HCT116 (cell line): Measurements from ENCODE around the gene PRDM12. TPM values are rescaled to one million over a fixed set of nuclear protein-coding genes. Genes with fewer than 3 reads are reported as not detected.

Experiments
- ATAC-seq: fragments of 200-7000 bp; cut with Tn5 transposase; 2 replicates; pipeline ENCODE4 v1.9.1; 2020; ENCODE audit warnings: mild to moderate bottlenecking, moderate library complexity
- BruUV-seq: library from RNA; stranded (reverse); fragments of 400-500 nt; replicated peaks from 2 replicates; lab custom pipeline; 2021; lab: Mats Ljungman, UMichigan
- CTCF ChIA-PET: fragments of 300-600 bp; sonication (Branson Sonifier 250); formaldehyde crosslinking; loops from one replicate; lab custom pipeline; 2021; ENCODE audit warnings: antibody characterized with exemption; lab: Charles Lee
- POLR2A ChIA-PET: fragments of 300-600, 350-600 bp; sonication (Branson Sonifier 250); formaldehyde crosslinking; loops from one replicate; lab custom pipeline; 2021; ENCODE audit warnings: antibody characterized with exemption; lab: Charles Lee
- RAD21 ChIA-PET, 2 experiments: fragments of 300-600 bp; sonication (Branson Sonifier 250); formaldehyde crosslinking; loops; one replicate each; lab custom pipeline; 2023; ENCODE audit warnings: low total read pairs in 2 of 2; ENCODE audit not compliant: uncharacterized antibody in 2 of 2, unreplicated experiment in 2 of 2, low non-redundant PET in 1 of 2; lab: Charles Lee
- DNase-seq: peaks from one replicate; pipeline ENCODE4 v3.0.0-alpha.2; 2010; ENCODE audit warnings: low read depth, low spot score
- H2AFZ ChIP-seq: fragments of 200-600 bp; shearing (Covaris generic), sonication (generic); 2 replicates; pipeline ENCODE4 v1.6.1; 2017; ENCODE audit warnings: low read depth, mixed run types, mixed read lengths, antibody characterized with exemption, low read length; ENCODE audit not compliant: poor library complexity, severe bottlenecking
- H3K27ac ChIP-seq: 2 replicates; pipeline ENCODE4 v1.5.1; 2012; ENCODE audit warnings: low read depth, low read length
- H3K27me3 ChIP-seq: fragments of 200-600 bp; sonication (generic); 2 replicates; pipeline ENCODE4 v1.6.1; 2016; ENCODE audit warnings: mixed run types, low read length, mixed read lengths; ENCODE audit not compliant: insufficient read depth
- H3K36me3 ChIP-seq, 2 experiments: fragments of 200-500 bp in 1 of 2; fragments of 200-600 bp in 1 of 2; sonication (Bioruptor generic) in 1 of 2; sonication (generic) in 1 of 2; 2 replicates each; pipeline versions ENCODE4 v1.5.1 to v1.6.1; 2014 to 2016; ENCODE audit warnings: low read length in 2 of 2, inconsistent platforms in 1 of 2, mixed read lengths in 1 of 2, mixed run types in 1 of 2; ENCODE audit not compliant: insufficient read depth in 2 of 2, control insufficient read depth in 1 of 2
- H3K4me1 ChIP-seq, 2 experiments: fragments of 200-600 bp in 1 of 2; sonication (generic) in 1 of 2; 2 replicates each; pipeline versions ENCODE4 v1.5.1 to v1.6.1; 2012 to 2017; ENCODE audit warnings: low read length in 2 of 2, inconsistent platforms in 1 of 2, mild to moderate bottlenecking in 1 of 2, mixed read lengths in 1 of 2, mixed run types in 1 of 2, moderate library complexity in 1 of 2; ENCODE audit not compliant: insufficient read depth in 2 of 2, control insufficient read depth in 1 of 2
- H3K4me2 ChIP-seq: fragments of 200-600 bp; sonication (generic); 2 replicates; pipeline ENCODE4 v1.6.1; 2017; ENCODE audit warnings: mixed run types, low read length, mixed read lengths
- H3K4me3 ChIP-seq, 2 experiments: fragments of 200-600 bp in 1 of 2; sonication (generic) in 1 of 2; replicated peaks in 1 of 2; 2 replicates each; pipeline ENCODE4 v1.5.1; 2011 to 2016; ENCODE audit warnings: low read length in 2 of 2, control low read depth in 1 of 2, low read depth in 1 of 2, mild to moderate bottlenecking in 1 of 2, mixed read lengths in 1 of 2, mixed run types in 1 of 2
- H3K79me2 ChIP-seq: fragments of 200-600 bp; sonication (generic); 2 replicates; pipeline ENCODE4 v1.6.1; 2017; ENCODE audit warnings: mild to moderate bottlenecking, mixed run types, low read length, moderate library complexity, mixed read lengths; ENCODE audit not compliant: insufficient read depth
- H3K9ac ChIP-seq: fragments of 200-600 bp; sonication (generic); 2 replicates; pipeline ENCODE4 v1.6.1; 2016; ENCODE audit warnings: low read length, mixed read lengths
- H3K9me2 ChIP-seq: fragments of 200-600 bp; sonication (generic), shearing (Covaris generic); 2 replicates; pipeline ENCODE4 v1.6.1; 2017; ENCODE audit warnings: mixed run types, mild to moderate bottlenecking, moderate library complexity; ENCODE audit not compliant: insufficient read depth
- H3K9me3 ChIP-seq, 2 experiments: fragments of 200-500 bp in 1 of 2; fragments of 200-600 bp in 1 of 2; sonication (Bioruptor generic) in 1 of 2; sonication (generic) in 1 of 2; 2 replicates each; pipeline ENCODE4 v1.6.1; 2014 to 2017; ENCODE audit warnings: low read length in 2 of 2, mixed read lengths in 2 of 2, inconsistent platforms in 1 of 2, low read depth in 1 of 2, mild to moderate bottlenecking in 1 of 2, mixed run types in 1 of 2, moderate library complexity in 1 of 2; ENCODE audit not compliant: control insufficient read depth in 1 of 2, insufficient read depth in 1 of 2
- H4K20me1 ChIP-seq: fragments of 200-600 bp; sonication (generic), shearing (Covaris generic); 2 replicates; pipeline ENCODE4 v1.6.1; 2017; ENCODE audit warnings: mixed run types, mild to moderate bottlenecking, moderate library complexity; ENCODE audit not compliant: insufficient read depth
- CEBPB ChIP-seq: IDR thresholded peaks from 2 replicates; pipeline ENCODE4 v1.6.1; 2012; ENCODE audit warnings: low read depth
- EZH2phosphoT487 ChIP-seq: fragments of 200-600 bp; IDR thresholded peaks from 2 replicates; pipeline ENCODE4 v1.6.1; 2018; ENCODE audit warnings: antibody characterized with exemption, borderline replicate concordance
- FOSL1 ChIP-seq: IDR thresholded peaks from 2 replicates; pipeline ENCODE4 v1.6.1; 2012; ENCODE audit warnings: low read depth
- MAX ChIP-seq: IDR thresholded peaks from 2 replicates; pipeline ENCODE4 v1.6.1; 2012
- POLR2AphosphoS5 ChIP-seq: IDR thresholded peaks from 2 replicates; pipeline ENCODE4 v1.6.1; 2011; ENCODE audit warnings: mild to moderate bottlenecking, low read depth, low read length, moderate library complexity
- RAD21 ChIP-seq: IDR thresholded peaks from 2 replicates; pipeline ENCODE4 v1.6.1; 2012; ENCODE audit warnings: low read depth, mild to moderate bottlenecking
- REST ChIP-seq: IDR thresholded peaks from 2 replicates; pipeline ENCODE4 v1.6.1; 2012; ENCODE audit warnings: low read depth
- SP1 ChIP-seq: IDR thresholded peaks from 2 replicates; pipeline ENCODE4 v1.6.1; 2012; ENCODE audit warnings: low read depth
- TCF7L2 ChIP-seq: IDR thresholded peaks from 2 replicates; pipeline ENCODE4 v1.7.0; 2011; ENCODE audit warnings: borderline replicate concordance, inconsistent platforms; ENCODE audit not compliant: insufficient read depth, insufficient read length; ENCODE audit errors: extremely low read depth
- intact Hi-C: fragments of 100-400 bp; cut with micrococcal nuclease; formaldehyde crosslinking; loops from 2 replicates; pipeline ENCODE4 v1.10.0; 2022
- total RNA-seq: library from RNA; stranded (reverse); gene quantifications from one replicate; pipeline ENCODE4 v1.2.1, GENCODE V29; 2021; ENCODE audit not compliant: unreplicated experiment

Gene PRDM12
- total RNA-seq, 1 experiment from 2014 or later: 0.54 TPM

- TF ChIP-seq EZH2phosphoT487 (no peak), RAD21 (no peak)
These were observed 30.8 kb upstream of the PRDM12 start (continued) for GRCh38 chr9:130633336-130634190.

- Histone ChIP-seq H3K4me2 (no peak overlapping the region), H3K36me3 (peaks cover 23% of the 10 kb centered on the region in 2 experiments), H3K4me3 (no peak overlapping the region), H3K9me2 (no peaks in the 10 kb centered on the region), H3K4me1 (no peaks in the 10 kb centered on the region), H3K9ac (no peak overlapping the region), H3K79me2 (no peaks in the 10 kb centered on the region), H3K27ac (no peak overlapping the region), H2AFZ (no peak overlapping the region), H3K27me3 (no peaks in the 10 kb centered on the region), H3K9me3 (no peaks in the 10 kb centered on the region), H4K20me1 (no peaks in the 10 kb centered on the region)
- POLR2A ChIA-PET: no interaction called here
- DNase-seq (no peak), ATAC-seq (no peak)
- intact Hi-C loops: no loop called here
- RAD21 ChIA-PET: no interaction called here
- no peak for TF ChIP-seq CEBPB
- no peak for TF ChIP-seq REST
- TF ChIP-seq MAX: no peak
- TF ChIP-seq RAD21: no peak
- TF ChIP-seq SP1: no peak
- TF ChIP-seq POLR2AphosphoS5: no peak
- TF ChIP-seq TCF7L2: no peak
- TF ChIP-seq FOSL1: no peak
- CTCF ChIA-PET: no interaction called here
- BruUV-seq: no TSS peak
These were observed 30.1 kb upstream of the PRDM12 start for GRCh38 chr9:130634191-130634768.
